ENCODE measurements around the gene PEX11A.
A peak's percentile ranks its signal among the peaks of the same experiment; 100 is the strongest.

The PEX11A gene

GRCh38 chr15:89685995-89686394 lies 4.6 kb downstream of the PEX11A start:
- Histone ChIP-seq H3K56ac (ENCODE audit: low read length) (no peak overlapping the region), H3K79me1 (ENCODE audit: low read length) (no peaks in the 10 kb centered on the region), H3K9ac (ENCODE audit: low read length) (no peak overlapping the region), H3K27ac (ENCODE audit: low read depth, low read length) (no peak overlapping the region), H2BK120ac (ENCODE audit: low read depth, low read length) (no peak overlapping the region), H4K8ac (ENCODE audit: low read depth, low read length) (no peak overlapping the region), H3K4me2 (ENCODE audit: low read length) (no peak overlapping the region), H3K27me3 (ENCODE audit: insufficient read depth, low read length, poor library complexity) (no peaks in the 10 kb centered on the region), H3K18ac (ENCODE audit: low read length) (no peak overlapping the region), H2BK5ac (ENCODE audit: low read length) (no peak overlapping the region), H3K4me3 (ENCODE audit: low read length) (no peak overlapping the region), H3K4me1 (ENCODE audit: control insufficient read depth, low read depth, low read length) (peaks cover 1% of the 10 kb centered on the region), H3K4ac (ENCODE audit: low read depth, low read length) (no peak overlapping the region), H2AK5ac (ENCODE audit: low read length) (no peak overlapping the region), H4K5ac (ENCODE audit: low read length) (no peak overlapping the region), H2BK15ac (replicated peaks; ENCODE audit: low read depth) (no peak overlapping the region), H3K23ac (ENCODE audit: low read length) (no peak overlapping the region), H3K36me3 (ENCODE audit: control insufficient read depth, insufficient read depth, low read length) (no peaks in the 10 kb centered on the region), H3K79me2 (ENCODE audit: control insufficient read depth, insufficient read depth, low read length) (no peaks in the 10 kb centered on the region)
- DNase-seq: no peak
- WGBS (ENCODE audit: extremely low coverage, insufficient coverage, low lambda C conversion rate): no CpG with 5 or more reads among the region's 2 CpGs

- no peak overlapping the region for H2BK5ac ChIP-seq (ENCODE audit: low read length)
- H3K9ac ChIP-seq (ENCODE audit: low read length): no peak overlapping the region
- no peak for DNase-seq
- no peak overlapping the region for H3K4me3 ChIP-seq (ENCODE audit: low read length)
- H3K27ac ChIP-seq (ENCODE audit: low read depth, low read length): no peak overlapping the region
- no peaks in the 10 kb centered on the region for H3K79me2 ChIP-seq (ENCODE audit: control insufficient read depth, insufficient read depth, low read length)
- no peaks in the 10 kb centered on the region for H3K36me3 ChIP-seq (ENCODE audit: control insufficient read depth, insufficient read depth, low read length)
- no peak overlapping the region for H3K56ac ChIP-seq (ENCODE audit: low read length)
- H3K23ac ChIP-seq (ENCODE audit: low read length): no peak overlapping the region
- no peak overlapping the region for H2AK5ac ChIP-seq (ENCODE audit: low read length)
- H3K4ac ChIP-seq (ENCODE audit: low read depth, low read length): no peak overlapping the region
- no peak overlapping the region for H2BK120ac ChIP-seq (ENCODE audit: low read depth, low read length)
- no peak overlapping the region for H3K18ac ChIP-seq (ENCODE audit: low read length)
- H3K4me1 ChIP-seq (ENCODE audit: control insufficient read depth, low read depth, low read length): no peaks in the 10 kb centered on the region
- H2BK15ac ChIP-seq (replicated peaks; ENCODE audit: low read depth): no peak overlapping the region
- no CpG with 5 or more reads among the region's 2 CpGs for WGBS (ENCODE audit: extremely low coverage, insufficient coverage, low lambda C conversion rate)
- no peaks in the 10 kb centered on the region for H3K79me1 ChIP-seq (ENCODE audit: low read length)
- no peak overlapping the region for H4K5ac ChIP-seq (ENCODE audit: low read length)
- no peak overlapping the region for H4K8ac ChIP-seq (ENCODE audit: low read depth, low read length)
- no peaks in the 10 kb centered on the region for H3K27me3 ChIP-seq (ENCODE audit: insufficient read depth, low read length, poor library complexity)
- H3K4me2 ChIP-seq (ENCODE audit: low read length): no peak overlapping the region
These were observed 9.4 kb downstream of the PEX11A start for GRCh38 chr15:89681146-89681545.

GRCh38 chr15:89680282-89680873 lies 10.2 kb downstream of the PEX11A start:
- H3K36me3 ChIP-seq (ENCODE audit: control insufficient read depth, insufficient read depth, low read length): no peaks in the 10 kb centered on the region
- H2BK15ac ChIP-seq (replicated peaks; ENCODE audit: low read depth): no peak overlapping the region
- H3K9ac ChIP-seq (ENCODE audit: low read length): no peak overlapping the region
- H4K5ac ChIP-seq (ENCODE audit: low read length): no peak overlapping the region
- H3K4ac ChIP-seq (ENCODE audit: low read depth, low read length): no peak overlapping the region
- H2BK5ac ChIP-seq (ENCODE audit: low read length): no peak overlapping the region
- no peak overlapping the region for H3K23ac ChIP-seq (ENCODE audit: low read length)
- H3K56ac ChIP-seq (ENCODE audit: low read length): no peak overlapping the region
- H2BK120ac ChIP-seq (ENCODE audit: low read depth, low read length): no peak overlapping the region
- no peak overlapping the region for H4K8ac ChIP-seq (ENCODE audit: low read depth, low read length)
- no peak for DNase-seq
- no peak overlapping the region for H3K4me3 ChIP-seq (ENCODE audit: low read length)
- no peak overlapping the region for H2AK5ac ChIP-seq (ENCODE audit: low read length)
- H3K18ac ChIP-seq (ENCODE audit: low read length): no peak overlapping the region
- H3K4me1 ChIP-seq (ENCODE audit: control insufficient read depth, low read depth, low read length): no peaks in the 10 kb centered on the region
- no CpG with 5 or more reads among the region's 5 CpGs for WGBS (ENCODE audit: extremely low coverage, insufficient coverage, low lambda C conversion rate)
- H3K79me1 ChIP-seq (ENCODE audit: low read length): no peaks in the 10 kb centered on the region
- H3K4me2 ChIP-seq (ENCODE audit: low read length): no peak overlapping the region
- H3K27ac ChIP-seq (ENCODE audit: low read depth, low read length): no peak overlapping the region
- no peaks in the 10 kb centered on the region for H3K79me2 ChIP-seq (ENCODE audit: control insufficient read depth, insufficient read depth, low read length)
- no peaks in the 10 kb centered on the region for H3K27me3 ChIP-seq (ENCODE audit: insufficient read depth, low read length, poor library complexity)

- H2BK15ac ChIP-seq (replicated peaks; ENCODE audit: low read depth): no peak within 1 kb of the TSS
- H3K4me3 ChIP-seq (ENCODE audit: low read length): no peak within 1 kb of the TSS
- no peak within 1 kb of the TSS for H2BK5ac ChIP-seq (ENCODE audit: low read length)
- H2BK120ac ChIP-seq (ENCODE audit: low read depth, low read length): no peak within 1 kb of the TSS
- no peak within 1 kb of the TSS for H3K56ac ChIP-seq (ENCODE audit: low read length)
- no peak within 1 kb of the TSS for H3K23ac ChIP-seq (ENCODE audit: low read length)
- H2AK5ac ChIP-seq (ENCODE audit: low read length): no peak within 1 kb of the TSS
- no peaks in the 10 kb centered on the region for H3K36me3 ChIP-seq (ENCODE audit: control insufficient read depth, insufficient read depth, low read length)
- no peak within 1 kb of the TSS for H3K18ac ChIP-seq (ENCODE audit: low read length)
- no peak within 1 kb of the TSS for H4K5ac ChIP-seq (ENCODE audit: low read length)
- no peaks in the 10 kb centered on the region for H3K79me2 ChIP-seq (ENCODE audit: control insufficient read depth, insufficient read depth, low read length)
- DNase-seq: no peak
- H3K27me3 ChIP-seq (ENCODE audit: insufficient read depth, low read length, poor library complexity): no peaks in the 10 kb centered on the region
- no peaks in the 10 kb centered on the region for H3K79me1 ChIP-seq (ENCODE audit: low read length)
- no peak within 1 kb of the TSS for H3K27ac ChIP-seq (ENCODE audit: low read depth, low read length)
- H3K4me1 ChIP-seq (ENCODE audit: control insufficient read depth, low read depth, low read length): no peaks in the 10 kb centered on the region
- H4K8ac ChIP-seq (ENCODE audit: low read depth, low read length): no peak within 1 kb of the TSS
- no peak within 1 kb of the TSS for H3K4me2 ChIP-seq (ENCODE audit: low read length)
- no peak within 1 kb of the TSS for H3K4ac ChIP-seq (ENCODE audit: low read depth, low read length)
- no CpG with 5 or more reads among the region's 2 CpGs for WGBS (ENCODE audit: extremely low coverage, insufficient coverage, low lambda C conversion rate)
- H3K9ac ChIP-seq (ENCODE audit: low read length): no peak within 1 kb of the TSS
These were observed 11.3 kb downstream of the PEX11A start, which contains the start of gene PLIN1 for GRCh38 chr15:89679212-89679611. Gene PLIN1, minus strand, starts transcription at chr15:89679367. Its CDS starts 1,878 bp downstream, at chr15:89677489.

- Histone ChIP-seq H3K27ac (ENCODE audit: low read depth, low read length) (no peak overlapping the region), H4K8ac (ENCODE audit: low read depth, low read length) (no peak overlapping the region), H4K5ac (ENCODE audit: low read length) (no peak overlapping the region), H3K36me3 (ENCODE audit: control insufficient read depth, insufficient read depth, low read length) (no peaks in the 10 kb centered on the region), H2BK5ac (ENCODE audit: low read length) (no peak overlapping the region), H3K23ac (ENCODE audit: low read length) (no peak overlapping the region), H2AK5ac (ENCODE audit: low read length) (no peak overlapping the region), H3K79me2 (ENCODE audit: control insufficient read depth, insufficient read depth, low read length) (no peaks in the 10 kb centered on the region), H2BK15ac (replicated peaks; ENCODE audit: low read depth) (no peak overlapping the region), H3K56ac (ENCODE audit: low read length) (no peak overlapping the region), H3K9ac (ENCODE audit: low read length) (no peak overlapping the region), H3K27me3 (ENCODE audit: insufficient read depth, low read length, poor library complexity) (no peaks in the 10 kb centered on the region), H3K4me1 (ENCODE audit: control insufficient read depth, low read depth, low read length) (no peaks in the 10 kb centered on the region), H3K4me3 (ENCODE audit: low read length) (no peak overlapping the region), H3K18ac (ENCODE audit: low read length) (no peak overlapping the region), H3K4ac (ENCODE audit: low read depth, low read length) (no peak overlapping the region), H3K4me2 (ENCODE audit: low read length) (no peak overlapping the region), H3K79me1 (ENCODE audit: low read length) (no peaks in the 10 kb centered on the region), H2BK120ac (ENCODE audit: low read depth, low read length) (no peak overlapping the region)
- no peak for DNase-seq
- no CpG with 5 or more reads among the region's 1 CpG for WGBS (ENCODE audit: extremely low coverage, insufficient coverage, low lambda C conversion rate)
These were observed 13.2 kb downstream of the PEX11A start for GRCh38 chr15:89677381-89677780.

- H4K8ac ChIP-seq (ENCODE audit: low read depth, low read length): no peak overlapping the region
- H3K36me3 ChIP-seq (ENCODE audit: control insufficient read depth, insufficient read depth, low read length): no peaks in the 10 kb centered on the region
- no CpG with 5 or more reads among the region's 6 CpGs for WGBS (ENCODE audit: extremely low coverage, insufficient coverage, low lambda C conversion rate)
- H3K79me2 ChIP-seq (ENCODE audit: control insufficient read depth, insufficient read depth, low read length): no peaks in the 10 kb centered on the region
- H3K9ac ChIP-seq (ENCODE audit: low read length): no peak overlapping the region
- H3K4me1 ChIP-seq (ENCODE audit: control insufficient read depth, low read depth, low read length): no peaks in the 10 kb centered on the region
- peak; percentile 43 for DNase-seq
- no peak overlapping the region for H4K5ac ChIP-seq (ENCODE audit: low read length)
- H3K4ac ChIP-seq (ENCODE audit: low read depth, low read length): no peak overlapping the region
- no peak overlapping the region for H3K56ac ChIP-seq (ENCODE audit: low read length)
- no peak overlapping the region for H2BK5ac ChIP-seq (ENCODE audit: low read length)
- no peak overlapping the region for H3K4me2 ChIP-seq (ENCODE audit: low read length)
- no peak overlapping the region for H2BK120ac ChIP-seq (ENCODE audit: low read depth, low read length)
- no peak overlapping the region for H3K27ac ChIP-seq (ENCODE audit: low read depth, low read length)
- no peak overlapping the region for H3K18ac ChIP-seq (ENCODE audit: low read length)
- H3K4me3 ChIP-seq (ENCODE audit: low read length): no peak overlapping the region
- H2AK5ac ChIP-seq (ENCODE audit: low read length): no peak overlapping the region
- H3K23ac ChIP-seq (ENCODE audit: low read length): no peak overlapping the region
- H2BK15ac ChIP-seq (replicated peaks; ENCODE audit: low read depth): no peak overlapping the region
- no peaks in the 10 kb centered on the region for H3K27me3 ChIP-seq (ENCODE audit: insufficient read depth, low read length, poor library complexity)
- no peaks in the 10 kb centered on the region for H3K79me1 ChIP-seq (ENCODE audit: low read length)
These were observed 14.9 kb downstream of the PEX11A start for GRCh38 chr15:89675606-89676005.

All from mesendoderm (in vitro differentiated cells).